ENCODE data around the gene ABHD16A.
A peak's percentile ranks its signal among the peaks of the same experiment; 100 is the strongest.

Gene ABHD16A

DNA sequence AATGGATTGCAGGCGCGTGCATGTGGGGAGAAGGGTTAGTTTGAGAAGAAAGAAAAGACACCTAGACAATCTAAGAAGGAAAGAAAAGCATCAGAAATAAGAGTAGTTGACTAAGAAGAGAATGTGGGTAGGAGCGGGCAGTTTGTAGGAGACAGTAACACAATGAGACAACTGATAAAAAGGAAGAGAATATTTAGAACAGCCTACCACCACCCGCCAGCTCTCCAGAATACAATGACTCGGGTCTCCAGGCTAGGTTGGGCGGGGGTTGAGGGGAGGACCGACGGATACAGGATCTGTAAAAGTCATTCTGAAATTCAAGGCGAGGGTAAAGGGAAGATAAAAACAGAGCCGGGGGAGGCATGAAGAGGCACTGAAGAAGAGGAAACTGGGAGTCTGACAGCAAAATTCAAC lies 712 bp downstream of the ABHD16A start:
- Histone ChIP-seq H3K27ac (ENCODE audit: low read depth, low read length) (peak overlapping the region; percentile 99), H3K36me3 (ENCODE audit: control insufficient read depth, insufficient read depth, low read length) (peaks cover 9% of the 10 kb centered on the region), H3K9ac (ENCODE audit: low read length) (peak overlapping the region; percentile 97), H3K4me3 (ENCODE audit: low read length) (peak overlapping the region; percentile 89), H3K4me1 (ENCODE audit: control insufficient read depth, insufficient read depth, low read length) (peaks cover 9% of the 10 kb centered on the region), H3K27me3 (ENCODE audit: control insufficient read depth, insufficient read depth, low read length) (no peaks in the 10 kb centered on the region)

DNA sequence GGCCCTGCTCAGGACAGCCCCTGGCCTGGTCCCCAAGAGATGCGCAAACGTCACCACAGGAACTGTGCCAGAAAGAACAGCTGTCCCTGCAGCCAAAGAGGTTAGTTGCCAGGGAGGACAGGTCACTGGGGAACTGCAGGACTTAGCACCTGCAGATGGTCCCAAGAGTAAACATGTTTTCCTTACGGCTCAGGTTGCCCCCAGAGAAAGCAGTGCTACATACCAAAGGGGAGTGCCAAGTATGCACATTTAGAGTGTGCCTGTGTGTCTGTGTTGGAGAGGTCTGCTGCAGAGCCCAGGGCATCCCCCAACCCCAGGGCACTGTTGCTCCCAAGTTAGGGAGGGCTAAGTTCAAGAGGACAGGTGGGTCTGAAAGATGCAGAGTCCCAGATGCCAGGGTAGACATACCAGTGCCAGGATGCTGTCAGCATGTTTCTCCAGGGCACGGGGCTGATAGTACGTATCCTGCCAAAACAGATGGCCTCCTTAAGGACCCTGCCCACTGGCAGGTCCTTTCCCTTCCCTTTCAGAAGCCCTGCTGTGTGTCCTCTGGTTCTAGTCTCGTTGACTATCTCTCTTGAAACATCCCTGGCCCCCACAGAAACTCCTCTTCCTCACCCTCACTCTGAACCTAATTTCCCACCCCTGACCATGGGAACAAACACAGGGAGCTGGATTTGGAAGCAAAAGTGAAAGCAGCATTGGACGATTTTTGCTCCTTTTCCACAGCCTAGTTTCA lies 1.3 kb downstream of the ABHD16A start:
- peaks cover 11% of the 10 kb centered on the region for H3K36me3 ChIP-seq (ENCODE audit: control insufficient read depth, insufficient read depth, low read length)
- peak overlapping the region; percentile 89 for H3K4me3 ChIP-seq (ENCODE audit: low read length)
- peaks cover 9% of the 10 kb centered on the region for H3K4me1 ChIP-seq (ENCODE audit: control insufficient read depth, insufficient read depth, low read length)
- peak overlapping the region; percentile 99 for H3K27ac ChIP-seq (ENCODE audit: low read depth, low read length)
- peak overlapping the region; percentile 97 for H3K9ac ChIP-seq (ENCODE audit: low read length)
- H3K27me3 ChIP-seq (ENCODE audit: control insufficient read depth, insufficient read depth, low read length): no peaks in the 10 kb centered on the region

DNA sequence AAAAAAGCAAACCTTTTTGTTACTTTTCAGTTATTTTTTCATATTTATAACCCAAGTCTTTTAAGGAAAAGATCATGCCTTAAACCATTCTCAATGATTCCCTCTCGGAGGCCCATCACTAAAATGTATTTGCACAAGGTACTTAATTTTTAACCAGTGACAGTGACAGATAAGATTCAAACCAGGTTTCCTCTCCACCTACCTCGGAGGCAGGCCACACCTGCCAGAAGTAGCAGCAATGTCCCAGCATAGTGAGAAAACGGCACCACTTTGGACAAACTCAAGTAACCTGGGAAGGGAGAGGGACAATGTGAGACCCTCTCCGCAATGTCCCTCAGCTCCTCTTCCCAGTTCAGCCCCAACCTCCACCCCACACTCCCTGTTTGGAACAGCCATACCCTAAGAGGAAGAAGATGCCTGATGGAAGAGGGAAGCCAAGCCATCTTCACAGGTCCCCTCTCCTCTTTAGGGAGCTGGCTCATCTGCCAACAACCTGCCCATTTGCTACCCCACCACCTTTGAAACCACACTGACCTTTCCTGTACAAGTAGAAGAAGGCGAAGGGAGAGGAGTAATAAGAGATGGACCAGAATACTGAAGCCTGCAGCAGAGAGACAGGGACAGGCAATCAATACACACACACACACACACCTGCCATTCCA lies 2.3 kb downstream of the ABHD16A start:
- Histone ChIP-seq H3K27ac (ENCODE audit: low read depth, low read length) (no peak overlapping the region), H3K4me3 (ENCODE audit: low read length) (peak overlapping the region; percentile 10), H3K27me3 (ENCODE audit: control insufficient read depth, insufficient read depth, low read length) (no peaks in the 10 kb centered on the region), H3K9ac (ENCODE audit: low read length) (no peak overlapping the region), H3K36me3 (ENCODE audit: control insufficient read depth, insufficient read depth, low read length) (peaks cover 12% of the 10 kb centered on the region), H3K4me1 (ENCODE audit: control insufficient read depth, insufficient read depth, low read length) (peaks cover 9% of the 10 kb centered on the region)

DNA sequence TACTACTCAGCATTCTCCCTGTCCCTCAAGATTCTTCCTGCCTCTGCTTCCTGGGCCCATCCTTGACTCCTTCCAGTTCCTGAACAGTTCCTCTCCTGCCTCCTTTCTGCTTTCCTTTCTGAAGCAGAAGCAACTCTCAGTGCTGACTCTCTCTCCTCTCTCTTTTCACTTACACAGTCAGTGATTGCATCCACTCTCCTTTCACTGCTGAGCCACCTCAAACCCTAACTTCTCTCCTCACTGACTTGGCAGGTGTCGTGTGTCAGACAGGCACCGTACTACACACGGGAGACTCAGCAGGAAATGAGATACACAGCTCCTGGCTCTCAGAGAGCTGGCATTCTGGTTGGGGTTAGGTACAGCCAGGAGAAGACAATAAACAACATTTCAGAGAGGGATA lies 5.6 kb downstream of the ABHD16A start:
- Histone ChIP-seq H3K4me3 (ENCODE audit: low read length) (no peak overlapping the region), H3K9ac (ENCODE audit: low read length) (no peak overlapping the region), H3K4me1 (ENCODE audit: control insufficient read depth, insufficient read depth, low read length) (peaks cover 9% of the 10 kb centered on the region), H3K36me3 (ENCODE audit: control insufficient read depth, insufficient read depth, low read length) (peaks cover 29% of the 10 kb centered on the region), H3K27ac (ENCODE audit: low read depth, low read length) (no peak overlapping the region), H3K27me3 (ENCODE audit: control insufficient read depth, insufficient read depth, low read length) (no peaks in the 10 kb centered on the region)

DNA sequence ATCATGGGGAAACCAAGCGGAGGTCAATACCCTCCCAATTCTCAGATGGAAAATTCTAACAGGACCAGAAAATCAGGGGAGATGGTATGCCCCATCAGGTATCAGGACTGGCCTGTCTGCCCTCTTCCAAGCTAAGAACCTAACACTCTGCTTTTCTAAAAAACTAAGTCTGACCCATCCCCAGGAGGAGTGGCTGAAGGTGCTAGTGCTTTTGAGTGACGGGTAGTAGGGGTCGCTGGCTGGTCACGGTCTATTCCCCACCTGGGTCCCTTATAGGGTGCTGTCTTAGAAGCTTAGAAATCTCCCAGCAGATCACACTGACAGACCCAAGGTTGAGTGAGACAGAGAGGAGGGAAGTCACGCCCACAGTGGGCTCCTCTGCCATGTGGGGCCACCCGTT lies 9.6 kb downstream of the ABHD16A start:
- no peak overlapping the region for H3K9ac ChIP-seq (ENCODE audit: low read length)
- H3K36me3 ChIP-seq (ENCODE audit: control insufficient read depth, insufficient read depth, low read length): peaks cover 39% of the 10 kb centered on the region
- H3K27ac ChIP-seq (ENCODE audit: low read depth, low read length): no peak overlapping the region
- H3K4me1 ChIP-seq (ENCODE audit: control insufficient read depth, insufficient read depth, low read length): no peaks in the 10 kb centered on the region
- H3K27me3 ChIP-seq (ENCODE audit: control insufficient read depth, insufficient read depth, low read length): no peaks in the 10 kb centered on the region
- no peak overlapping the region for H3K4me3 ChIP-seq (ENCODE audit: low read length)

DNA sequence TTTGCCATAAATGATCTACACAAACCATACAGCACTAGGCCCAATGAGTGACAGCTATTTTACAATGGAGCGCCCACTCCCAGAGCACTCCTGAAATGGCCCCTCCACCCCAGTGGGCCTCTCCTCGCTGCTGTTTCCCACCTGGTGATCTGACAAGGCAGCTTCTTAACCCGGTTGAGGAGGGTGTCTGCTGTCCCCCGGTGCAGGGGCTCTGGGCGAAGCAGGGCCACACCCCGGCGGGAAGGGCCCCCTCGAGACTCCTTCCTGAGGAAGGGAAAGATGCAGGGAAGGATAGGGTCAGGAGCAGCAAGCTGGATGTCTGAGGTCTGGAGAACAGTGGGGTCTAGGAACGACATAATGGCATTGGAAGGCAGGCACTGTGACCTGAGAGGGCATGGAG lies 10.2 kb downstream of the ABHD16A start:
- H3K4me3 ChIP-seq (ENCODE audit: low read length): no peak overlapping the region
- no peaks in the 10 kb centered on the region for H3K27me3 ChIP-seq (ENCODE audit: control insufficient read depth, insufficient read depth, low read length)
- peaks cover 45% of the 10 kb centered on the region for H3K36me3 ChIP-seq (ENCODE audit: control insufficient read depth, insufficient read depth, low read length)
- no peaks in the 10 kb centered on the region for H3K4me1 ChIP-seq (ENCODE audit: control insufficient read depth, insufficient read depth, low read length)
- H3K9ac ChIP-seq (ENCODE audit: low read length): no peak overlapping the region
- no peak overlapping the region for H3K27ac ChIP-seq (ENCODE audit: low read depth, low read length)

DNA sequence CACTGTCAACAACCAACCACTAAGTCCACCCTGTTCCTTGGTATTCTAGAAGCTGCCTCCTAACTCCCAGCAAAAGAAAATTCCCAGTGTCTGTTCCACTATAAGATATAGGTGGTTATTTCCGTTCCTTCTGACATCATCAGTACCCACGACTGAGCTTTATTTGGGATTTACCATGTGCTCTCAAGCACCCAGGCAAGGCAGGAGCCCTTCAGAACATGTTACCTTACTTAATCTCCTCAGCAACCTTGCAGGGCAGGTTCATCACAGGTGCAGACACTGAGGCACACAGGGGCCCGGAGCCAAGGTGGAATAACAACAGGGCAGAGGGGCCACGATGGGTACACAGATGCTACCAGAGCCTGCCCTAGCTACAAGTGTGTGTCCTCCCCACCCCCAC lies 10.8 kb downstream of the ABHD16A start:
- Histone ChIP-seq H3K27ac (ENCODE audit: low read depth, low read length) (no peak overlapping the region), H3K4me3 (ENCODE audit: low read length) (no peak overlapping the region), H3K36me3 (ENCODE audit: control insufficient read depth, insufficient read depth, low read length) (peaks cover 49% of the 10 kb centered on the region), H3K27me3 (ENCODE audit: control insufficient read depth, insufficient read depth, low read length) (no peaks in the 10 kb centered on the region), H3K9ac (ENCODE audit: low read length) (no peak overlapping the region), H3K4me1 (ENCODE audit: control insufficient read depth, insufficient read depth, low read length) (no peaks in the 10 kb centered on the region)

DNA sequence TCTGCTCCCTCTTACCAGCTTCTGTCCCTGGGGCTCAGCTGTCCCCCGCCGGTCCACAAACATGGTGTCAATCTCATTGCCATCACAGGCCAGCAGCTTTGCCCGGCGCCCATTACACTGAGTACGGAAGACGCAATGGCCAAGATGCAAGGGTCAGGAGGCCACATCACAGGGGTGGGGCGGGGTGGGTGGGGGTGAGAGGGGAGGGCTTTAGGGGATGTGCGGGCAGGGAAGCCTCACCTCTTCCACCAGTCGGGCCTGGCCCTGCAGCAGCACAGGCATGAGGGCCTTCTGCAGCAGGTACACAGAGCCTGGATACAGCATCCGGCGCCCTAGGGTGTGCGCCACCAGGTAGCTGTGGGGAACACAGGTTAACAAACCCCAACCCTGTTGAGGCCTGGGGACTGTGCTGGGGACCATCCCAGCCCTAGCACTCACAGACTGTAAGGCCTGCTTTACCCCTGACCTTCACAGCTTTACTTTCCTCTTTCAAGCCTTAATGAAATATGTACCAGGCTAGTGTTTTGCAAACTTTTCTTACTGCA lies 11.5 kb downstream of the ABHD16A start:
- Histone ChIP-seq H3K36me3 (ENCODE audit: control insufficient read depth, insufficient read depth, low read length) (peaks cover 51% of the 10 kb centered on the region), H3K27ac (ENCODE audit: low read depth, low read length) (no peak overlapping the region), H3K4me3 (ENCODE audit: low read length) (no peak overlapping the region), H3K4me1 (ENCODE audit: control insufficient read depth, insufficient read depth, low read length) (no peaks in the 10 kb centered on the region), H3K9ac (ENCODE audit: low read length) (no peak overlapping the region), H3K27me3 (ENCODE audit: control insufficient read depth, insufficient read depth, low read length) (no peaks in the 10 kb centered on the region)

DNA sequence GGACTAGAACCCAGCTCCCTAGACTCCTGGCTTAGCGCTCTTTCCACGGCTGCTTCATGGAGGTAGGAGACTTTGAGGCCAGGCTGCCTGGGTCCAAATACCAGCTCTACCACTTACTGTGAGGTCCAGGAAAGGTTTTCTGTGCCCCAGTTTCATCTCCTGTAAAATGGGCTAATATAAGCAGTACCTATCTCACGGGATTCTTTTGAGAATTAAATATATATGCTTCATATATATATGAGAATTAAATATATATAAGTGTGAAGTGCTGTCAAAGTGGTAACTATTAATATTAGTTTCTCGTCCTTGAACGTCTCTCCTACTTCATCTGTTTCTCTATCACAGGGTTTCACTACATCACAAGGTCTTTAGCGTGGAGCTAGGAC lies 12.1 kb downstream of the ABHD16A start:
- peaks cover 56% of the 10 kb centered on the region for H3K36me3 ChIP-seq (ENCODE audit: control insufficient read depth, insufficient read depth, low read length)
- H3K27ac ChIP-seq (ENCODE audit: low read depth, low read length): no peak overlapping the region
- H3K9ac ChIP-seq (ENCODE audit: low read length): no peak overlapping the region

DNA sequence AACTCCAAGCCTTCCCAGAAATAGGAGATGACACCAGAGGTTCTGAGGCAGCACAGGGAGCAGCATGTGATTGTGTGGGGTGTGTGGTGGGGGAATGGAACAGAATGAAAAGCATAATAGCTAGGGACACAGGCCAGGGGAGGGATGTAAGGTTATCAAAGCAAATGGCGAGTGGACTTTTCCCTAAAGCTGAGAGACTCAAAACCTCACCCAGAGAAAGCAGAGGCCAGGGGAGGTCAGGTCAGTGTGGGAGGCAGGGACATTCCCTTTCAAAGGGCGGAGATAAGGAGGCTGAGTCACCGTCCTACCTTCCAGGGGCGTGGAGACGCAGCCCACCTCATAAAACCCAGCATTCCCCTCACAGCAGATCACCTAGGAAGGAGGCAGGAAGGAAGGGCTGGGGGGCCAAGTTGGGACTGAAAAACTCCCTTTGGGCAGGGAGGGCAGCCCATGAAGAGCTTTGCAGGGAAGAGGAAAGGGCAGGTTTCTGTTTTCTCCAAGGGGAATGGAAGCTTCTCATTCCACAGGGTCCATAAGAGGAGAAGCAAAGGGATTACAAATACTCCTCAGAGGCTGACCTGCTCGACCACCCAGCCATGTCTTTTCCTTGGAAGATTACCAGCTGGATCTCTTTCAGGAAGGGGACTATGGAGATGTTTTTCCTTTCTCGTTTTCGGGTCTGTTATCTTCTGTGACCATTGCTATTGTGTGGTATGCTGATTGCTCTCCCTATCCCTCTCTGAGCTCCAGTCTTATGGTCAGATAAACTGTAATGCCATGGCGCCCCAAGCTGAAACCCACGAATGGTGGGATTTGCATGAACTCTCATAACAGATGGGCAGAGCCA lies 12.7 kb downstream of the ABHD16A start:
- H3K4me1 ChIP-seq (ENCODE audit: control insufficient read depth, insufficient read depth, low read length): no peaks in the 10 kb centered on the region
- H3K4me3 ChIP-seq (ENCODE audit: low read length): no peak overlapping the region
- H3K27me3 ChIP-seq (ENCODE audit: control insufficient read depth, insufficient read depth, low read length): no peaks in the 10 kb centered on the region
- no peak overlapping the region for H3K9ac ChIP-seq (ENCODE audit: low read length)
- no peak overlapping the region for H3K27ac ChIP-seq (ENCODE audit: low read depth, low read length)
- peaks cover 59% of the 10 kb centered on the region for H3K36me3 ChIP-seq (ENCODE audit: control insufficient read depth, insufficient read depth, low read length)

More for the DNA sequence above, 12.1 kb downstream of the ABHD16A start:
- no peaks in the 10 kb centered on the region for H3K27me3 ChIP-seq (ENCODE audit: control insufficient read depth, insufficient read depth, low read length)
- H3K4me3 ChIP-seq (ENCODE audit: low read length): no peak overlapping the region
- H3K4me1 ChIP-seq (ENCODE audit: control insufficient read depth, insufficient read depth, low read length): no peaks in the 10 kb centered on the region

DNA sequence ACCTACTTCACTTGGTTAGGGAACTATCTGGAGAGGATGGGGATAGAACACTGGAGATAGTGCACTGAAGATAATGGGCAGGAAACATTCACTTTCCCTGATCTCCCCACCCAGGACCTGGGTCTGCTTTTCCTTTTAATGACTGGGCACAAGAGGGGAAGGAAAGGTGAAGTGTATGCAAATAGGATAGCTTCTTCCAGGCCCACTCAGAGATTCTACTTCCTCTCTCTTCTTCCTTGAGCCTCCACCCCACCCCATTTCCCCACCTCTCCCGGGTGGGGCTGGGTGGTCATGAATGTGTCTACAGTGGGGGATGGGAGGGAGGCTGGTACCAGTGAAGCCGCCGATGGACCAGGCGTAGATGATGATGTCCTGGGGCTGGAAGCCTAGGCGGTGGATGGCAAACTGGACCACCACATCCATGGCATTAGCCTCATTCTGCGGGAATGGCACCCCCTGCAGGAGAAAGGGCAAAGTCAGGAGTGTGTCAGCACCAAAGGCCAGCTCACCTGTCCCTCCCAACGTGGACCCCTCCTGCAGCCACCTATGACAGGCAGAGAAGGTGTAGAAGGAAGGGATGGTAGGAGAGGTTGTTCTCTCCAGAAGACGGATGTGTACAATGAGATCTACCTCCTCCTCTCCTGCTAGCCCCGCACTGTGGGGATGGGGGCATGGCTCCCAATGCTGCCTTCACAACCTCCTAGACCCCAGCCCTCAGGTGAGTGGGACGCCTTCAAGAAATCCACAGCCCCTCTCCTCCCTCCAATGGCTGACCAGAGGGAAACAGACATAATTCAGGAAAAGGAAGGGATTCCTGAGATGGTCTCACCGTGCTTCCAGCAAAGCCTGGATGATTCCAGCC lies 13.6 kb downstream of the ABHD16A start:
- Histone ChIP-seq H3K27ac (ENCODE audit: low read depth, low read length) (no peak overlapping the region), H3K27me3 (ENCODE audit: control insufficient read depth, insufficient read depth, low read length) (no peaks in the 10 kb centered on the region), H3K9ac (ENCODE audit: low read length) (no peak overlapping the region), H3K4me1 (ENCODE audit: control insufficient read depth, insufficient read depth, low read length) (no peaks in the 10 kb centered on the region), H3K4me3 (ENCODE audit: low read length) (no peak overlapping the region), H3K36me3 (ENCODE audit: control insufficient read depth, insufficient read depth, low read length) (peaks cover 53% of the 10 kb centered on the region)
